HG02610 (cell line): Measurements from ENCODE around the gene PCSK2.
"Not testable (repeated sequence)": the region's sequence is repeated elsewhere in the genome, so short reads cannot be mapped to it uniquely, and the experiment has no call there.

Source experiments
- ATAC-seq: cut with Tn5 transposase; IDR thresholded peaks from one replicate; pipeline ENCODE4 v1.9.1; 2021; ENCODE audit warnings: mild to moderate bottlenecking, moderate library complexity; ENCODE audit not compliant: unreplicated experiment

The PCSK2 gene

GRCh38 chr20:17226410-17227218 is at the start of gene PCSK2:
Gene PCSK2 (plus strand): TSS chr20:17227040. CDS start chr20:17227306, 266 bp downstream.
- no peak for ATAC-seq

GRCh38 chr20:17177341-17177740 is 49.5 kb upstream of the PCSK2 start:
- ATAC-seq, result no peak

- ATAC-seq, result no peak
Measured at GRCh38 chr20:17179840-17180239, 47.0 kb upstream of the PCSK2 start.

GRCh38 chr20:17189976-17190695 is 36.7 kb upstream of the PCSK2 start:
- no peak for ATAC-seq

GRCh38 chr20:17197041-17197440 is 29.8 kb upstream of the PCSK2 start:
- ATAC-seq, result no peak

- no peak for ATAC-seq
Measured at GRCh38 chr20:17202030-17202429, 24.8 kb upstream of the PCSK2 start.

GRCh38 chr20:17202673-17203072 is 24.2 kb upstream of the PCSK2 start:
- ATAC-seq, result no peak

GRCh38 chr20:17205084-17205813 is 21.6 kb upstream of the PCSK2 start:
- ATAC-seq, result no peak

GRCh38 chr20:17210387-17210786 is 16.5 kb upstream of the PCSK2 start:
- ATAC-seq, result no peak

GRCh38 chr20:17210983-17211382 is 15.9 kb upstream of the PCSK2 start:
- ATAC-seq, result no peak

- no peak for ATAC-seq
Measured at GRCh38 chr20:17215167-17215566, 11.7 kb upstream of the PCSK2 start.

- not testable (repeated sequence) for ATAC-seq
Measured at GRCh38 chr20:17219856-17220255, 7.0 kb upstream of the PCSK2 start.

- ATAC-seq, result no peak
Measured at GRCh38 chr20:17223553-17223952, 3.3 kb upstream of the PCSK2 start.

GRCh38 chr20:17225851-17226409 is 910 bp upstream of the PCSK2 start:
- no peak for ATAC-seq

GRCh38 chr20:17227219-17227575 is 357 bp downstream of the PCSK2 start:
- ATAC-seq, result no peak

- ATAC-seq, result no peak
Measured at GRCh38 chr20:17227669-17228623, 1.1 kb downstream of the PCSK2 start.

- no peak for ATAC-seq
Measured at GRCh38 chr20:17228624-17229061, 1.8 kb downstream of the PCSK2 start.

- no peak for ATAC-seq
Measured at GRCh38 chr20:17229256-17229655, 2.4 kb downstream of the PCSK2 start.

- no peak for ATAC-seq
Measured at GRCh38 chr20:17233626-17234025, 6.8 kb downstream of the PCSK2 start.

- no peak for ATAC-seq
Measured at GRCh38 chr20:17236766-17237165, 9.9 kb downstream of the PCSK2 start.
